ENCODE data around the gene CAPN14. TPM values are rescaled to one million over a fixed set of nuclear protein-coding genes. Genes with fewer than 3 reads are reported as not detected.

Gene CAPN14
- total and polyA plus RNA-seq, 4 donors: 0.05 to 0.08 TPM; not detected in 2

DNA sequence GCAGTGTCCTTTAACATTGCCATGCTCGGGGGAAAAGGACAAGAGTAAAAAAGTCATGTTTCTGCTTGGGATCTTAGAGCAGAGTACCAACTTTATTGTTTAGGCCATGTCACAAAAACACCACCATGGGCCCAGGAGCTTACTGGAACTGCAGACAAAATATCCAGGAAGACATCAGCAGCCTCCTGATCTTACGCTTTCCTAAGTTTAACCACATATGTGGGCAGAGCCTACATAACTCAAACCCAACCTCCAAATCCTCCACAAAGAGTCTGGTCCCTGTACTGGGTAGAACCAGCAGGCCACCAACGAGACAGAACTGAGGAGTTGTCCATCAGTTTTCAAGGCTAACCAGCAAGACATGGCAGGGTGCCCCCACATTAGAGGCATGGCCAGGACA, 89.4 kb downstream of the CAPN14 start:
- TF ChIP-seq NR2F2 (IDR thresholded peaks at IDR 0.05) (no peak), RXRA (IDR thresholded peaks at IDR 0.05) (no peak), YY1 (IDR thresholded peaks at IDR 0.05) (no peak), HNF4A (conservative IDR thresholded peaks at IDR 0.05) (no peak), EGR1 (IDR thresholded peaks at IDR 0.05; ENCODE audit: low read depth in 2 of 2) (no peak), FOXA2 (IDR thresholded peaks at IDR 0.05) (no peak), TAF1 (conservative IDR thresholded peaks at IDR 0.05) (no peak), GABPA (IDR thresholded peaks at IDR 0.05 in 1 of 2, conservative IDR thresholded peaks at IDR 0.05 in 1 of 2) (no peak), JUND (IDR thresholded peaks at IDR 0.05) (no peak)
- TF ChIP-seq, protein P1, sequence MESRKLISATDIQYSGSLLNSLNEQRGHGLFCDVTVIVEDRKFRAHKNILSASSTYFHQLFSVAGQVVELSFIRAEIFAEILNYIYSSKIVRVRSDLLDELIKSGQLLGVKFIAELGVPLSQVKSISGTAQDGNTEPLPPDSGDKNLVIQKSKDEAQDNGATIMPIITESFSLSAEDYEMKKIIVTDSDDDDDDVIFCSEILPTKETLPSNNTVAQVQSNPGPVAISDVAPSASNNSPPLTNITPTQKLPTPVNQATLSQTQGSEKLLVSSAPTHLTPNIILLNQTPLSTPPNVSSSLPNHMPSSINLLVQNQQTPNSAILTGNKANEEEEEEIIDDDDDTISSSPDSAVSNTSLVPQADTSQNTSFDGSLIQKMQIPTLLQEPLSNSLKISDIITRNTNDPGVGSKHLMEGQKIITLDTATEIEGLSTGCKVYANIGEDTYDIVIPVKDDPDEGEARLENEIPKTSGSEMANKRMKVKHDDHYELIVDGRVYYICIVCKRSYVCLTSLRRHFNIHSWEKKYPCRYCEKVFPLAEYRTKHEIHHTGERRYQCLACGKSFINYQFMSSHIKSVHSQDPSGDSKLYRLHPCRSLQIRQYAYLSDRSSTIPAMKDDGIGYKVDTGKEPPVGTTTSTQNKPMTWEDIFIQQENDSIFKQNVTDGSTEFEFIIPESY (IDR thresholded peaks at IDR 0.05): no peak
- TF ChIP-seq, protein P2, sequence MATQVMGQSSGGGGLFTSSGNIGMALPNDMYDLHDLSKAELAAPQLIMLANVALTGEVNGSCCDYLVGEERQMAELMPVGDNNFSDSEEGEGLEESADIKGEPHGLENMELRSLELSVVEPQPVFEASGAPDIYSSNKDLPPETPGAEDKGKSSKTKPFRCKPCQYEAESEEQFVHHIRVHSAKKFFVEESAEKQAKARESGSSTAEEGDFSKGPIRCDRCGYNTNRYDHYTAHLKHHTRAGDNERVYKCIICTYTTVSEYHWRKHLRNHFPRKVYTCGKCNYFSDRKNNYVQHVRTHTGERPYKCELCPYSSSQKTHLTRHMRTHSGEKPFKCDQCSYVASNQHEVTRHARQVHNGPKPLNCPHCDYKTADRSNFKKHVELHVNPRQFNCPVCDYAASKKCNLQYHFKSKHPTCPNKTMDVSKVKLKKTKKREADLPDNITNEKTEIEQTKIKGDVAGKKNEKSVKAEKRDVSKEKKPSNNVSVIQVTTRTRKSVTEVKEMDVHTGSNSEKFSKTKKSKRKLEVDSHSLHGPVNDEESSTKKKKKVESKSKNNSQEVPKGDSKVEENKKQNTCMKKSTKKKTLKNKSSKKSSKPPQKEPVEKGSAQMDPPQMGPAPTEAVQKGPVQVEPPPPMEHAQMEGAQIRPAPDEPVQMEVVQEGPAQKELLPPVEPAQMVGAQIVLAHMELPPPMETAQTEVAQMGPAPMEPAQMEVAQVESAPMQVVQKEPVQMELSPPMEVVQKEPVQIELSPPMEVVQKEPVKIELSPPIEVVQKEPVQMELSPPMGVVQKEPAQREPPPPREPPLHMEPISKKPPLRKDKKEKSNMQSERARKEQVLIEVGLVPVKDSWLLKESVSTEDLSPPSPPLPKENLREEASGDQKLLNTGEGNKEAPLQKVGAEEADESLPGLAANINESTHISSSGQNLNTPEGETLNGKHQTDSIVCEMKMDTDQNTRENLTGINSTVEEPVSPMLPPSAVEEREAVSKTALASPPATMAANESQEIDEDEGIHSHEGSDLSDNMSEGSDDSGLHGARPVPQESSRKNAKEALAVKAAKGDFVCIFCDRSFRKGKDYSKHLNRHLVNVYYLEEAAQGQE (IDR thresholded peaks at IDR 0.05): no peak
- TF ChIP-seq, protein P3, sequence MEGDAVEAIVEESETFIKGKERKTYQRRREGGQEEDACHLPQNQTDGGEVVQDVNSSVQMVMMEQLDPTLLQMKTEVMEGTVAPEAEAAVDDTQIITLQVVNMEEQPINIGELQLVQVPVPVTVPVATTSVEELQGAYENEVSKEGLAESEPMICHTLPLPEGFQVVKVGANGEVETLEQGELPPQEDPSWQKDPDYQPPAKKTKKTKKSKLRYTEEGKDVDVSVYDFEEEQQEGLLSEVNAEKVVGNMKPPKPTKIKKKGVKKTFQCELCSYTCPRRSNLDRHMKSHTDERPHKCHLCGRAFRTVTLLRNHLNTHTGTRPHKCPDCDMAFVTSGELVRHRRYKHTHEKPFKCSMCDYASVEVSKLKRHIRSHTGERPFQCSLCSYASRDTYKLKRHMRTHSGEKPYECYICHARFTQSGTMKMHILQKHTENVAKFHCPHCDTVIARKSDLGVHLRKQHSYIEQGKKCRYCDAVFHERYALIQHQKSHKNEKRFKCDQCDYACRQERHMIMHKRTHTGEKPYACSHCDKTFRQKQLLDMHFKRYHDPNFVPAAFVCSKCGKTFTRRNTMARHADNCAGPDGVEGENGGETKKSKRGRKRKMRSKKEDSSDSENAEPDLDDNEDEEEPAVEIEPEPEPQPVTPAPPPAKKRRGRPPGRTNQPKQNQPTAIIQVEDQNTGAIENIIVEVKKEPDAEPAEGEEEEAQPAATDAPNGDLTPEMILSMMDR (IDR thresholded peaks at IDR 0.05; ENCODE audit: low read depth, low read length, missing input control): no peak
- TF ChIP-seq, protein P4, sequence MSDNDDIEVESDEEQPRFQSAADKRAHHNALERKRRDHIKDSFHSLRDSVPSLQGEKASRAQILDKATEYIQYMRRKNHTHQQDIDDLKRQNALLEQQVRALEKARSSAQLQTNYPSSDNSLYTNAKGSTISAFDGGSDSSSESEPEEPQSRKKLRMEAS (IDR thresholded peaks at IDR 0.05): no peak
- Histone ChIP-seq H3K27ac (ENCODE audit: low read depth in 1 of 2, low read length in 2 of 2) (no peak overlapping the region), H3K9ac (ENCODE audit: low read depth in 1 of 2, low read length in 2 of 2) (no peak overlapping the region), H3K27me3 (ENCODE audit: control insufficient read depth in 4 of 4, insufficient read depth in 4 of 4, low read length in 3 of 4) (peaks cover 0 to 5% (median 0%) of the 10 kb centered on the region in 4 donors), H3K9me3 (ENCODE audit: control insufficient read depth in 4 of 4, low read length in 3 of 4) (no peaks in the 10 kb centered on the region), H3K4me3 (ENCODE audit: low read depth in 1 of 3, low read length in 3 of 3) (no peak overlapping the region), H3K4me1 (ENCODE audit: control insufficient read depth in 4 of 4, insufficient read depth in 4 of 4, low read length in 3 of 4) (no peaks in the 10 kb centered on the region), H3K36me3 (ENCODE audit: control insufficient read depth in 4 of 4, insufficient read depth in 3 of 4, low read depth in 1 of 4, low read length in 3 of 4) (no peaks in the 10 kb centered on the region)
- 78% methylated on average over 3 of the region's 3 CpGs for whole genome bisulfite sequencing
- no peak for DNase-seq (ENCODE audit: low spot score)

DNA sequence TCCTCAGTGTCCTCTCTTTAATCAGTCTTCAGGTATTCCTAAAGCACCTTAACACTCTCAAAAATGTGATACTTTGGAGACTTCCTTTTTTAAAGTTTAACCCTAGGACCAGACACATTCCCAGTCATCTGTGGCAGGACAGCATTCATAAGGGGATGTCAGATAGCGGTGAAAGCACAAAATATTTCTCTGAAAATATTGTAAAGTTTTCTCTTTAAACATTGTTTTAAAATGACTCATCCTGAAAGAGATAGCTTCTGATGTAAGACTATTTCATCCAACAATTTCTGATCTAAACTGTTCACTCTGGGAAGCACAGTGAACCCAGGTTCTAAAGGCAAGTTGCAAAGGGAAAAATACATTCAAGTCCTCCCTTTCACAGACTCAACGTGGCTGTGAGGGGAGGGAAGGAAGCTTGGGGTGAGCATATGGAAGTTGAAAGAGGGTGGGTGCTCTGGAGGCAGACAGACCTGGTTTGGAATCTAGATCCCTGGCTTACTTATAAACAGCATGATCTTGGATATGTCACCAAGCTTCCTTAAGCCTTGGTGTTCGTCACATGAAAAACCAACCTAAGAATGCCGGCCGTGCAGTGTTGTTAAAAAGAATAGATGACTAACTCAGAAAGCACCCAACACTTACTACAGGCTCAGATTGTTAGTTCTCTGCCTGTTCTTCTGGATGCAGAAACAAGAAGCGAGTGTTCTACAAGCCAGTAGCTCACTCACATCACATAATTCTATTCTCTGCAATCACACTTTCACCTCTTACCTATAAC, 91.2 kb downstream of the CAPN14 start:
- peaks cover 0 to 8% (median 0%) of the 10 kb centered on the region in 4 donors for H3K27me3 ChIP-seq (ENCODE audit: control insufficient read depth in 4 of 4, insufficient read depth in 4 of 4, low read length in 3 of 4)
- H3K9ac ChIP-seq (ENCODE audit: low read depth in 1 of 2, low read length in 2 of 2): no peak overlapping the region
- no peak for DNase-seq (ENCODE audit: low spot score)
- H3K4me1 ChIP-seq (ENCODE audit: control insufficient read depth in 4 of 4, insufficient read depth in 4 of 4, low read length in 3 of 4): no peaks in the 10 kb centered on the region
- no peaks in the 10 kb centered on the region for H3K9me3 ChIP-seq (ENCODE audit: control insufficient read depth in 4 of 4, low read length in 3 of 4)
- no peak overlapping the region for H3K4me3 ChIP-seq (ENCODE audit: low read depth in 1 of 3, low read length in 3 of 3)
- H3K27ac ChIP-seq (ENCODE audit: low read depth in 1 of 2, low read length in 2 of 2): no peak overlapping the region
- H3K36me3 ChIP-seq (ENCODE audit: control insufficient read depth in 4 of 4, insufficient read depth in 3 of 4, low read depth in 1 of 4, low read length in 3 of 4): no peaks in the 10 kb centered on the region
- WGBS: 72% methylated on average over 6 of the region's 6 CpGs
- no peak for TF ChIP-seq RXRA (IDR thresholded peaks at IDR 0.05)
- TF ChIP-seq, protein P1 (IDR thresholded peaks at IDR 0.05): no peak
- no peak for TF ChIP-seq YY1 (IDR thresholded peaks at IDR 0.05)
- no peak for TF ChIP-seq EGR1 (IDR thresholded peaks at IDR 0.05; ENCODE audit: low read depth in 2 of 2)
- no peak for TF ChIP-seq RAD21 (IDR thresholded peaks at IDR 0.05)
- TF ChIP-seq TAF1 (conservative IDR thresholded peaks at IDR 0.05): no peak
- no peak for TF ChIP-seq JUND (IDR thresholded peaks at IDR 0.05)
- TF ChIP-seq, protein P5, sequence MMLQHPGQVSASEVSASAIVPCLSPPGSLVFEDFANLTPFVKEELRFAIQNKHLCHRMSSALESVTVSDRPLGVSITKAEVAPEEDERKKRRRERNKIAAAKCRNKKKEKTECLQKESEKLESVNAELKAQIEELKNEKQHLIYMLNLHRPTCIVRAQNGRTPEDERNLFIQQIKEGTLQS (IDR thresholded peaks at IDR 0.05): no peak
- TF ChIP-seq FOXA2 (IDR thresholded peaks at IDR 0.05): no peak
- no peak for TF ChIP-seq HNF4A (conservative IDR thresholded peaks at IDR 0.05)
- no peak for TF ChIP-seq HNF4G (IDR thresholded peaks at IDR 0.05)
- TF ChIP-seq, protein P4 (IDR thresholded peaks at IDR 0.05): no peak
- TF ChIP-seq, protein P3 (IDR thresholded peaks at IDR 0.05; ENCODE audit: low read depth, low read length, missing input control): no peak
- no peak for TF ChIP-seq NR2F2 (IDR thresholded peaks at IDR 0.05)
- TF ChIP-seq GABPA (IDR thresholded peaks at IDR 0.05 in 1 of 2, conservative IDR thresholded peaks at IDR 0.05 in 1 of 2): no peak

Data from liver (tissue), 9 donors.